Activated CD4-positive, alpha-beta T cell treated with anti-CD3 and anti-CD28 coated beads, Interleukin-2, amount 10 ng/mL, durations not matched to agents 7 days and 5 days (primary cell): ENCODE results near the gene MVB12B. TPM values are rescaled to one million over a fixed set of nuclear protein-coding genes. Genes with fewer than 3 reads are reported as not detected.

Source experiments
- CTCF ChIA-PET: fragments of 350-600 bp; sonication (Branson Sonifier 250); formaldehyde crosslinking; loops from one replicate; lab custom pipeline; 2021; ENCODE audit warnings: antibody characterized with exemption; lab: Charles Lee
- POLR2A ChIA-PET: fragments of 350-600 bp; sonication (Branson Sonifier 250); formaldehyde crosslinking; loops from one replicate; lab custom pipeline; 2021; ENCODE audit warnings: antibody characterized with exemption; lab: Charles Lee
- DNase-seq: peaks from one replicate; pipeline ENCODE4 v3.0.0-alpha.2; 2020
- H3K27ac Mint-ChIP-seq: one replicate; pipeline ENCODE4 v1.8.0; 2021; ENCODE audit warnings: mild to moderate bottlenecking, moderate library complexity, mixed read lengths
- H3K27me3 Mint-ChIP-seq: one replicate; pipeline ENCODE4 v1.8.0; 2021; ENCODE audit warnings: mixed read lengths
- H3K36me3 Mint-ChIP-seq: one replicate; pipeline ENCODE4 v1.8.0; 2021; ENCODE audit warnings: low read depth, mixed read lengths
- H3K4me1 Mint-ChIP-seq: one replicate; pipeline ENCODE4 v1.8.0; 2021; ENCODE audit warnings: mixed read lengths
- H3K4me3 Mint-ChIP-seq: one replicate; pipeline ENCODE4 v1.8.0; 2021; ENCODE audit warnings: mild to moderate bottlenecking, moderate library complexity, mixed read lengths
- H3K9me3 Mint-ChIP-seq: one replicate; pipeline ENCODE4 v1.8.0; 2021; ENCODE audit warnings: mixed read lengths
- total RNA-seq, 2 experiments: library from RNA; stranded (reverse); gene quantifications; one replicate each; pipeline ENCODE4 v1.2.3, GENCODE V29; 2021

Gene MVB12B
- total RNA-seq, 2 experiments from 2014 or later, result 7.3 to 7.6 TPM

GRCh38 chr9:126361810-126362238 lies 35.2 kb downstream of the MVB12B start:
- Mint-ChIP-seq H3K27ac (no peak overlapping the region), H3K36me3 (peaks cover 18% of the 10 kb centered on the region), H3K4me1 (peaks cover 2% of the 10 kb centered on the region), H3K9me3 (peaks cover 26% of the 10 kb centered on the region), H3K27me3 (no peaks in the 10 kb centered on the region), H3K4me3 (no peak overlapping the region)
- POLR2A ChIA-PET, result no interaction called here
- DNase-seq, result no peak
- CTCF ChIA-PET, result interaction anchor here (0.7 kb wide), 1 partner anchor 803 kb away, joined by 3 read pairs; no protein-coding TSS in a partner anchor

- Mint-ChIP-seq H3K27me3 (no peaks in the 10 kb centered on the region), H3K27ac (no peak overlapping the region), H3K4me3 (no peak overlapping the region), H3K4me1 (peaks cover 2% of the 10 kb centered on the region), H3K9me3 (peaks cover 26% of the 10 kb centered on the region), H3K36me3 (peaks cover 16% of the 10 kb centered on the region)
- DNase-seq, result no peak
- ChIA-PET POLR2A (no interaction called here), CTCF (no interaction called here)
Measured at GRCh38 chr9:126363250-126363649, 36.6 kb downstream of the MVB12B start.

- ChIA-PET CTCF (no interaction called here), POLR2A (no interaction called here)
- H3K27me3 Mint-ChIP-seq, result no peaks in the 10 kb centered on the region
- H3K27ac Mint-ChIP-seq, result no peak overlapping the region
- DNase-seq, result no peak
- H3K9me3 Mint-ChIP-seq, result peaks cover 24% of the 10 kb centered on the region
- H3K4me1 Mint-ChIP-seq, result peaks cover 2% of the 10 kb centered on the region
- H3K4me3 Mint-ChIP-seq, result no peak overlapping the region
- peaks cover 16% of the 10 kb centered on the region for H3K36me3 Mint-ChIP-seq
Measured at GRCh38 chr9:126363847-126364671, 37.4 kb downstream of the MVB12B start.

DNA sequence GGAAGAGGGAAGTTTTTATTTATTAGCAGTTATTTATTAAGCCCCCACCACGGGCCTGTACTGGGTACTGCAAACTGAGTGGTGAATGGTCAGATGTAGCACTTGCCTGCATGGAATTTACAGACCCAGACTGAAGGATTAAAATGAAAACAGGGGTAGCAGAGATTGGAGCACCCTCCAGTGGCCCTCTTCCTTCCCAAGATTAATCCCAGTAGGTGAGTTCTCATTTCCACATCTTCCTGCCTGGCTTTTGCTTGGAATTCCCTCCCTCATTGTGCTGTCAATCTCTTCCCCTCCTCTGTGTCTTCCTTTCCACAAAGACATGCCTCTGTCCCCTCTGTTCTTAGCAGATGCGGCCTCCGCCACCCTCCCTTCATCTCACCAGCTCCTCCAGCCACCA lies 39.2 kb downstream of the MVB12B start:
- no peak overlapping the region for H3K27ac Mint-ChIP-seq
- POLR2A ChIA-PET, result no interaction called here
- CTCF ChIA-PET, result interaction anchor here (0.7 to 1.2 kb wide), 2 partner anchors 9 to 51 kb away, joined by 3 read pairs; no protein-coding TSS in a partner anchor
- H3K36me3 Mint-ChIP-seq, result peaks cover 12% of the 10 kb centered on the region
- H3K4me1 Mint-ChIP-seq, result peaks cover under 1% of the 10 kb centered on the region
- no peak overlapping the region for H3K4me3 Mint-ChIP-seq
- peaks cover 15% of the 10 kb centered on the region for H3K9me3 Mint-ChIP-seq
- DNase-seq, result no peak
- no peaks in the 10 kb centered on the region for H3K27me3 Mint-ChIP-seq

DNA sequence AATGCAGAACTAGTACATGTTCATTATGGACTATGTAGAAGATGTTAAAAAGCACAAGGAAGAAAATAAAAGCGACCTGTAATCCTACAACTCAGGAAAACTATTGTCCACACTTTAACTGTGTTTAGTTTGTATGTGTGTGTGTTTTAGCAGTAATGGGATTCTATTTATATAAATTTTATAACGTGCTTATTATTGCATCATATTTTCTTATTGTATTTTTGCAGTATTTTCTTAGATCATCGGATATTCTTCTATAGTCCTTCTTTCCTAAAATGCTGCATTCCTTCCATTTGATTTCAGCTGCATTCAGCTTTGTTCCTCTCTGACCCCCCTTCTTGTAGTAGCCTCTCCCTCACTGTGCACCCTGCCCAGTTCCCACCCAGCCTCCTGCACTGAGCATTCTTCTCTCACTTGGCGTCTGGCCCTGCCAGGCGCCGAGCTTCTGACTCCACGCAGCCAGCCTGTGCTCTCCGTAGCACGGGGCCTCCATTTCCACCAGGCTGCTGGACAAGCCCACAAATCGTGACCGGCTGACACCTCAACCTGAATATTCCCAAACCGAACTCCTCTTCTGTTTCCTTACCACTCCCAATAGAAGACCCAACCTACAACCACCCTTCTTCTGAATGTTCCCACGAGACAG lies 39.9 kb downstream of the MVB12B start:
- H3K27me3 Mint-ChIP-seq, result no peaks in the 10 kb centered on the region
- DNase-seq, result no peak
- POLR2A ChIA-PET, result no interaction called here
- H3K4me1 Mint-ChIP-seq, result no peaks in the 10 kb centered on the region
- CTCF ChIA-PET, result interaction anchor here (0.6 to 1.2 kb wide), 2 partner anchors 8 to 23 kb away, joined by 3 read pairs; no protein-coding TSS in a partner anchor
- no peak overlapping the region for H3K27ac Mint-ChIP-seq
- no peak overlapping the region for H3K4me3 Mint-ChIP-seq
- peaks cover 12% of the 10 kb centered on the region for H3K9me3 Mint-ChIP-seq
- H3K36me3 Mint-ChIP-seq, result peaks cover 10% of the 10 kb centered on the region

GRCh38 chr9:126367139-126367538 lies 40.5 kb downstream of the MVB12B start:
- H3K4me1 Mint-ChIP-seq, result no peaks in the 10 kb centered on the region
- CTCF ChIA-PET, result interaction anchor here (0.6 kb wide), 1 partner anchor 23 kb away, joined by 3 read pairs; no protein-coding TSS in a partner anchor
- peaks cover 7% of the 10 kb centered on the region for H3K36me3 Mint-ChIP-seq
- peaks cover 8% of the 10 kb centered on the region for H3K9me3 Mint-ChIP-seq
- no peaks in the 10 kb centered on the region for H3K27me3 Mint-ChIP-seq
- no peak overlapping the region for H3K4me3 Mint-ChIP-seq
- POLR2A ChIA-PET, result no interaction called here
- no peak for DNase-seq
- no peak overlapping the region for H3K27ac Mint-ChIP-seq

DNA sequence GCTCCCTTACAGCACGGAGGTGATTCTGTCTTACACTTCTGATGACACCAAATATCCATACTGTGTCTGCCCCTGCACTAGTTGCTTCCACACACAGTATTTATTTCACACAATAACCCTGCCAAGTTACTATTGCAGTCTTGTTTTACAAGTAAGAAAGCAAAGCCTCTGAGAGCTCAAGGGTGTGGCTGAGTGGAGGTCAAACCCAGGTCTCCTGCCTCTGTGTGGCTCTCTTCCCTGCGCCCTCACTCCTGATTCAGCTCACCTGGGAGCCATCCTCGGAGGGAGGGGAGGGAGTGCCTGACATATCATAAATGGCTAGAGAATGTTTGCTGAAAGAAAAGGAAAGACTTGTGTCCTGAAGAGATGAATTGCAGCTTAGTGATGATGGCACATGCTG lies 41.0 kb downstream of the MVB12B start:
- peaks cover 6% of the 10 kb centered on the region for H3K36me3 Mint-ChIP-seq
- CTCF ChIA-PET, result no interaction called here
- H3K4me1 Mint-ChIP-seq, result peaks cover 2% of the 10 kb centered on the region
- POLR2A ChIA-PET, result no interaction called here
- no peak overlapping the region for H3K27ac Mint-ChIP-seq
- no peaks in the 10 kb centered on the region for H3K27me3 Mint-ChIP-seq
- H3K9me3 Mint-ChIP-seq, result peaks cover 6% of the 10 kb centered on the region
- no peak overlapping the region for H3K4me3 Mint-ChIP-seq
- no peak for DNase-seq

GRCh38 chr9:126368020-126368419 lies 41.4 kb downstream of the MVB12B start:
- no peak overlapping the region for H3K27ac Mint-ChIP-seq
- no peak for DNase-seq
- H3K4me1 Mint-ChIP-seq, result peaks cover 4% of the 10 kb centered on the region
- H3K36me3 Mint-ChIP-seq, result peaks cover 6% of the 10 kb centered on the region
- no peaks in the 10 kb centered on the region for H3K27me3 Mint-ChIP-seq
- CTCF ChIA-PET, result interaction anchor here (1.0 kb wide), 1 partner anchor 31 kb away, joined by 3 read pairs; no protein-coding TSS in a partner anchor
- H3K4me3 Mint-ChIP-seq, result no peak overlapping the region
- H3K9me3 Mint-ChIP-seq, result peaks cover 6% of the 10 kb centered on the region
- POLR2A ChIA-PET, result no interaction called here

- POLR2A ChIA-PET, result no interaction called here
- Mint-ChIP-seq H3K4me3 (no peak overlapping the region), H3K27me3 (no peaks in the 10 kb centered on the region), H3K36me3 (no peaks in the 10 kb centered on the region), H3K27ac (no peak overlapping the region), H3K9me3 (no peaks in the 10 kb centered on the region), H3K4me1 (peaks cover 16% of the 10 kb centered on the region)
- no peak for DNase-seq
- CTCF ChIA-PET, result no interaction called here
Measured at GRCh38 chr9:126371007-126371870, 44.6 kb downstream of the MVB12B start.

DNA sequence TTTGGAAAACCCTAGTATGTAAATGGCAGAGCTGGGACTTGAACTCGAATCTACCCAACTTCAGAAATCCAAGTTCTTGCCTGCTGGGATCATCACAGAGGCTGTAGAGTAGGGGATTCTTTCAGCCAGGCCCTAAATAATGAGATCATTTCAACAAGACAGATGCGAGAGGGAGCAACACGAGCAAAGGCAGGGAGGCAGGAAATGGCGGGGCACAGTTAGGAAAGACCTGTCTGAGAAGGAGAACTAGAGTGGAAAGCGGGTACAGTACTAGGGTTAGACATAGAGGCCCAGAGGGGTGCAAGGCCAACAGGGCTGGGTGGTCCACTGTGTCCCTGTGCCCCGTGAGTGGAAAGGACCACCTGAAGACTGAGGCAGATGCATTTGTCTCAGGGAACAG lies 46.1 kb downstream of the MVB12B start:
- POLR2A ChIA-PET, result no interaction called here
- Mint-ChIP-seq H3K36me3 (no peaks in the 10 kb centered on the region), H3K27ac (no peak overlapping the region), H3K4me1 (peaks cover 20% of the 10 kb centered on the region), H3K27me3 (no peaks in the 10 kb centered on the region), H3K9me3 (no peaks in the 10 kb centered on the region), H3K4me3 (no peak overlapping the region)
- DNase-seq, result no peak
- CTCF ChIA-PET, result no interaction called here

GRCh38 chr9:126373241-126373640 lies 46.6 kb downstream of the MVB12B start:
- H3K27ac Mint-ChIP-seq, result no peak overlapping the region
- ChIA-PET CTCF (no interaction called here), POLR2A (no interaction called here)
- H3K27me3 Mint-ChIP-seq, result no peaks in the 10 kb centered on the region
- no peak overlapping the region for H3K4me3 Mint-ChIP-seq
- no peaks in the 10 kb centered on the region for H3K36me3 Mint-ChIP-seq
- DNase-seq, result no peak
- H3K9me3 Mint-ChIP-seq, result no peaks in the 10 kb centered on the region
- peaks cover 20% of the 10 kb centered on the region for H3K4me1 Mint-ChIP-seq

- ChIA-PET CTCF (interaction anchor here (0.8 kb wide), 1 partner anchor 8 kb away, joined by 3 read pairs; no protein-coding TSS in a partner anchor), POLR2A (no interaction called here)
- DNase-seq, result no peak
- Mint-ChIP-seq H3K27me3 (no peaks in the 10 kb centered on the region), H3K4me1 (peaks cover 20% of the 10 kb centered on the region), H3K9me3 (no peaks in the 10 kb centered on the region), H3K4me3 (no peak overlapping the region), H3K36me3 (no peaks in the 10 kb centered on the region), H3K27ac (no peak overlapping the region)
Measured at GRCh38 chr9:126374366-126374781, 47.7 kb downstream of the MVB12B start.
